Activated naive CD4-positive, alpha-beta T cell treated with anti-CD3 and anti-CD28 coated beads, Interleukin-2, amount 10 ng/mL, durations not matched to agents 5 hours and 36 hours (primary cell): Measurements from ENCODE around the gene INO80B. TPM values are rescaled to one million over a fixed set of nuclear protein-coding genes. Genes with fewer than 3 reads are reported as not detected.

Experiments
- total RNA-seq, 2 experiments: library from RNA; stranded (reverse); gene quantifications; one replicate each; pipeline ENCODE4 v1.2.3, GENCODE V29; 2021

The INO80B gene
- total RNA-seq, result 10 to 100 TPM; 42.9 to 47.0 TPM

DNA sequence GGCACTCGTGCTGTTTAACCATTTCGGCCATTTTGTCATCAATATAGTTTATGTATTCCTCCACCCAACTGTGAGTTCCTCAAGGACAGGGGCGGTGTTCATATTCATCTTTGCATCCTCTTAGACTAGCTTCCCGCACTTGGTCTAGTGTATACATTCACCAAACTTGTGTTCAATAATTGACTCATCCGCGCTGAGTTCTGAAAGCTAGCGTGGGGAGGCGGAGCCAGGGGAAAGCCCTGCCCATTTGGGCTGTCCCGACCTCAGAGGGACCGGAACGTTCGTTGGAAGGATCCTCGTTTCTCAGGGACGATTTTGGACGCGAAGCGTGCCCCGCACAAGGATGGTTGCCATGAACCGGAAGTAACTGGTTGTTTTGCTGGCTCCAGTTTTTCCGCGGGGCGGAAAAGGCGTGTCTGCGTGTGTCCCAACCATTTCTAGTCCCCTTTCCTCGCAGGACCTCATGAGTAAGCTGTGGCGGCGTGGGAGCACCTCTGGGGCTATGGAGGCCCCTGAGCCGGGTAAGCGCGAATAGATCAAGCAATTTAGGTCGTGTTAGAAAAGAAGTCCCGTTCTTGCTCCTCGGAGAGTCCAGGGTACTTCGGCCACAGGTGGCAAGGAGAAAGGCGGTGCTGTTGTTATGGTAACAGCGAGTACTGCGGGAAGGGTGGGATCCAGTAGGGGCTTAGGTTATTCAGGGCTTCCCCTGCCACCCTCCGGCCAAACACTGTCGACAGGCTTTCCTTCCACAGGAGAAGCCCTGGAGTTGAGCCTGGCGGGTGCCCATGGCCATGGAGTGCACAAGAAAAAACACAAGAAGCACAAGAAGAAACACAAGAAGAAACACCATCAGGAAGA lies at the start of gene INO80B:
Gene INO80B (plus strand): TSS at position 434 of the 858 bp plus-strand sequence. CDS start 30 bp downstream, at position 464.

GRCh38 chr2:74421221-74421870 lies 33.5 kb upstream of the INO80B start, which contains the start of the genes C2orf81 and WDR54:
TSS of gene C2orf81 (minus strand) at chr2:74421619. CDS start at chr2:74421560, 59 bp downstream.
TSS of gene WDR54 (plus strand) at chr2:74421730. CDS start at chr2:74422154, 424 bp downstream.

DNA sequence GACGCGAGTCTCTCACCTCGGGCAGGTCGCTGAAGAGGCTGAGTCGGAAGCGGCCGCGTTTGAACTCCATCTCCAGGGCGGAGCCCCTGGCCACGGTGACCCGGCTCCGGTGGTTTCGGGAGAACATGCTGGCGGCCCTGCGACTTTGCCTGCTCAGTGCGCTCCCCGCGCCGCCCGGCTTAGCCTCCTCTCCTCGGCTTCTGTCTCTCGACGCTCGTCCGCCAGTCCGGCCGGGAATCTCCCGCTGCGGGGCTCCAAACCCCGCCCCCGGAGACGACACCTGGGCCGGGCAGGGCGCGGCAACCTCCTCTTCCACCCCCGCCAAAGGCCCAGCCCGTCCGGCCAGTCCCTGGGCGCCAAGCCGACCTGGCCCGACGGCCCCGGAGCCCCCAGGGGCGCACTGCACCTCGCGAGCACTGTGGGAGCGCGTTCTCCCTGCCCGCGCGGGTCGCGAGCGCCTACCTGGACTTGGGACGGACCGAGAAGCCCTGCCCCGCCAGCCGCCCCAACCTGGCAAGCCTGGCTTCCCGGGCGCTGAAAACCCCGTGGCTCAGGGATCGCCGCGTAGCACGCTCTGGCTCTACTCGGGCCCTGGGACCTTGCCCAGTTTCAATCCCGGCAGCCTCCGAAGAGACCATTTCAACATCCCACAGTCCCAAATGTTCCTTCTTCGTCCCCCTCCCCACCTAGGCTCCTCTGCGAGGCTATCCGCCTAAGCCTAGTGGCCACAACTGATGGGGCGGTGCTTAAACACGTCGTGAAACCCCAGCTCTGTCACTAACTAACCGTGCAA lies 13.0 kb upstream of the INO80B start, which contains the start of gene RTKN:
Gene RTKN (minus strand): TSS at position 248 of the 793 bp plus-strand sequence. CDS start 121 bp downstream, at position 127.

DNA sequence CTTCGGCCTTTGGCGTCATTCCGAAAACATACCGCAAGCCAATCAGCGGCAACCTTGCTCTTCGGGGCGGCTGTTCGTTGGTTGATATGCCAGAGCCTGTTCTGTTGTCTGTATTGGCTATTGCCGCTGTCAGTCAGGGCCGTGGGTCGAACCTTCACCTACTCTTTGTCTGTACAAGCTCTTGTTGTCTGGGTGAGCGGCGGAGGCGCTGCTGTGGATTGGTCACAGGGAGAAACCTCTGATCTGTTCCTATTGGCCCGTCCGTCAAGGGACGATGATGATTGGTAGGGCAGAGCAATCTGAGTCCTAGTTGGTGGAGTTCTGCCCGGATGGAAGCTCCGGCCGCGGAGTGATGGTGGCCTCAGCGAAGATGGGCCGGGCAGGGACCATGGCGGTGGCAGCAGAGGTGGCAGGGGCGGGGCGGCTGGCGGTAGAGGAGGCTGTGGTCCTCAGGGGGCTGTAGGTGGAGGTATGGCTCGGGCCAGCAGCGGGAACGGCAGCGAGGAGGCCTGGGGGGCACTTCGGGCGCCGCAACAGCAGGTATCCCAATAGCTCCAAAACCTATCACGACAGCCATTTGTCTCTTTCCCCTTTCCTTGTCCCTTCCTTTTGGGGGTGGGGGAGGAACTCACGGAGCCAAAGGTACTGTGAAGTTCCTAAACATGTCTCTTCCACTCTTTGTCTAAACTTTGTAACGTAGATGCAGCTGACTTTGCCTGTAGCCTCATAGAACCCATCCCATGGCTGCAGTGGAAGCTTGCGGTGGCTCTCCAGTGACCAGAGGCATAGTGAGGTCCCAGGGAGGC lies 3.4 kb downstream of the INO80B start, which contains the start of gene WBP1:
Gene WBP1 (plus strand): TSS at position 307 of the 806 bp plus-strand sequence. CDS start 165 bp downstream, at position 472.

GRCh38 chr2:74472086-74472944 lies 17.4 kb downstream of the INO80B start, which contains the start of gene MRPL53:
TSS of gene MRPL53 (minus strand) at chr2:74472680. CDS start at chr2:74472660, 20 bp downstream.

GRCh38 chr2:74482801-74483674 lies 28.2 kb downstream of the INO80B start, which contains the start of the genes CCDC142 and TTC31:
TSS of gene CCDC142 (minus strand) at chr2:74482998. CDS start at chr2:74482837, 161 bp downstream.
TSS of gene TTC31 (plus strand) at chr2:74483081. CDS start at chr2:74483096, 15 bp downstream.

GRCh38 chr2:74499267-74499939 lies 44.5 kb downstream of the INO80B start, which contains the start of gene LBX2:
TSS of gene LBX2 (minus strand) at chr2:74499603. CDS start at chr2:74499537, 66 bp downstream.

GRCh38 chr2:74507145-74507925 lies 52.4 kb downstream of the INO80B start, which contains the start of gene PCGF1:
TSS of gene PCGF1 (minus strand) at chr2:74507695. CDS start at chr2:74507668, 27 bp downstream.

Other genes starting within 250 kb of the INO80B start
- gene SLC4A5, start 111.7 kb upstream of the INO80B start, total RNA-seq, result 1 to 10 TPM; 2.8 to 4.6 TPM
- 100 to 1,000 TPM; 104 to 111 TPM for gene DCTN1, start 74.8 kb upstream of the INO80B start, total RNA-seq
- gene C2orf81, start 33.5 kb upstream of the INO80B start, total RNA-seq, result 1 to 10 TPM; 3.3 to 3.8 TPM
- gene WDR54, start 33.4 kb upstream of the INO80B start, total RNA-seq, result 10 to 100 TPM; 78.2 to 79.5 TPM
- gene RTKN, start 13.2 kb upstream of the INO80B start, total RNA-seq, result under 1 TPM; 0.81 to 0.84 TPM
- gene WBP1, start 3.4 kb downstream of the INO80B start, total RNA-seq, result 10 to 100 TPM; 54.2 to 57.3 TPM
- 10 to 100 TPM; 65.6 to 65.7 TPM for gene MOGS, start 10.3 kb downstream of the INO80B start, total RNA-seq
- 100 to 1,000 TPM; 122 to 123 TPM for gene MRPL53, start 17.6 kb downstream of the INO80B start, total RNA-seq
- gene CCDC142, start 27.9 kb downstream of the INO80B start, total RNA-seq, result 10 to 100 TPM; 24.8 to 26.2 TPM
- gene TTC31, start 28.0 kb downstream of the INO80B start, total RNA-seq, result 10 to 100 TPM; 38.3 to 44.5 TPM
- under 1 TPM in 1 of 2 experiments, not detected in 1; 0.35 TPM for gene LBX2, start 44.5 kb downstream of the INO80B start, total RNA-seq
- gene PCGF1, start 52.6 kb downstream of the INO80B start, total RNA-seq, result 10 to 100 TPM; 26.2 to 29.8 TPM
- gene TLX2, start 59.4 kb downstream of the INO80B start, total RNA-seq, result under 1 TPM; 0.55 to 0.63 TPM
- gene DQX1, start 71.1 kb downstream of the INO80B start, total RNA-seq, result under 1 TPM; 0.10 to 0.26 TPM
- 100 to 1,000 TPM; 109 to 110 TPM for gene AUP1, start 74.6 kb downstream of the INO80B start, total RNA-seq
- gene HTRA2, start 74.8 kb downstream of the INO80B start, total RNA-seq, result 10 to 100 TPM; 39.7 to 44.2 TPM
- gene LOXL3, start 98.9 kb downstream of the INO80B start, total RNA-seq, result under 1 TPM; 0.07 to 0.10 TPM
- gene DOK1, start 99.6 kb downstream of the INO80B start, total RNA-seq, result 10 to 100 TPM; 28.2 to 30.7 TPM
- gene M1AP, start 193.2 kb downstream of the INO80B start, total RNA-seq, result not detected
- gene SEMA4F, start 199.2 kb downstream of the INO80B start, total RNA-seq, result 1 to 10 TPM; 6.5 to 6.9 TPM